HG02623 (cell line): ENCODE measurements around the gene HSPG2.

ENCODE experiments used
- ATAC-seq: cut with Tn5 transposase; IDR thresholded peaks from one replicate; pipeline ENCODE4 v1.9.1; 2021; ENCODE audit warnings: moderate library complexity; ENCODE audit not compliant: unreplicated experiment

The HSPG2 gene

GRCh38 chr1:21849909-21850576, 87.1 kb downstream of the HSPG2 start:
- ATAC-seq: no peak

GRCh38 chr1:21848524-21849174, 88.5 kb downstream of the HSPG2 start:
- no peak for ATAC-seq

DNA sequence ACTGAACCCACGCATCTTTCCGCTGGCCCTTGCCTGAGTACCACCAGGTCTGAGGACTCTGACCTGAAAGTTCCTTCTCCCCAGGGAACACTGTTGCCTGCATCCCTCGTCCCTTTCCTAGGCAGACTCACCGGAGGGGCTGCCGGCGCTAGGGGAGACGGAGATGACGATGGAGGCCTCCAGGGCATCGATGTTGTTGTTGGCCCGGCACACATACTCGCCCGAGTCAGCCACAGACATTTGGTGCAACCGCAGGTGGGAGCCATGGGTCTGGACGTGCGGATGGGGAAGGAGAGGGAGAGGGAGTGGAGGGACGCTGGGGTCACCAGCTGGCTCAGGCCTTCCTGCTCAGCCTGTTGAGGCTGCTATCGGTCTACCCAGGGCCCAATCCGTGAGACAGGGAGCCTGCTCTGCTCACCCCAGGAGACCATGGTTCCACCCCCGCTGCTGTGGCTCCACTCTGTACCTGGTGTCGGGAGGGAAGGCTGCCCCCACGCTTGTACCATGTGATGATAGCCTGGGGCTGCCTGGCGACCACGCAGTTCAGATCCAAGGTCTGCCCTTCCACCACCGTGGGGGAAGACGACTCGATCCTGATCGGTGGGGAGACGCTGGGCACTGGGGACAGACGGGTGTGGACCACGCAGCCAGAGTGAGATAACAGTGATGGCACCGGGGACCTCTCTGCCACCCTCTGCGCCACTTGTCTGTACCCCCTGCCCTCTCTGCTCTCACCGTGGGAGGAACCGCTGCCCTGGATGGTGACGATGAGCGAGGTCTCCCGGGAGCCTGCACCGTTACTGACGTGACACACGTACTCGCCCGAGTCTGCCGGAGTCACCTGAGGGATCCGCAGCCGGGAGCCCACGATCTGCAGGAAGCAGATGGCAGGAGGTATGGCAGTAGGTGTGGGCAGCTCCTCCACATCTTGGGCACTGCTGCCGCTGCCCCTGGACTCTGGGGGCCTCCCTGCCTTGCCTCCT, 89.6 kb downstream of the HSPG2 start:
- ATAC-seq: no peak

GRCh38 chr1:21845646-21846641, 91.2 kb downstream of the HSPG2 start:
- no peak for ATAC-seq

- no peak for ATAC-seq
Observed at GRCh38 chr1:21843996-21844395, 93.1 kb downstream of the HSPG2 start.

GRCh38 chr1:21843208-21843607, 93.9 kb downstream of the HSPG2 start:
- no peak for ATAC-seq

GRCh38 chr1:21842606-21843162, 94.4 kb downstream of the HSPG2 start:
- no peak for ATAC-seq

DNA sequence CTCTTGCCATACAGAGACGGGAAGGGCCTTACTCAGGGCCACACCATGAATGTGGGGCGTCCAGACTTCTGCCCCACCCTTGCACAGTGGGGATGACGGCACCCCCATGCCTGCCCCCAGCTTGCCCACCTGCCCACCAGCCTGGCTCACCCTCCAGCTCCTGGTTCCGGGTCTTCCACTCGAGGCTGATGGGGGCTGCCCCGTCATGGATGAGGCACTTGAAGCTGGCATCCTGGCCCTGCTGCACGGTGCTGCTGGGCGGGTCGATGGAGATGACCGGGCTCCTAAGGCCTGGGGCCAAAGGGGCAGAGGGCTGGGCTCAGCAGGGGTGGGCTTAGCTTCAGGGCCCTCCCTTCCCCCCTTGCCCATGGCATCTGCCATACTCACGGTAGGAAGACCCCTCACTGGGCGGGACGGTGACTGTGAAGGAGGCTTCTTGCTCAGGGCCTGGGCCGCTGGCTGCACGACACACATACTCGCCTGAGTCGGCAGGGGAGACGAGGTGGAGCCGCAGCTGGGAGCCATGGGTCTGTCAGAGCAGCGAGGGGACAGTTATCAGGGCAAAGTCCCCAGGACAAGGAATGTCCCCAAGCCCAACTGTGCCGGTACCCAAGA, 95.2 kb downstream of the HSPG2 start:
- ATAC-seq: no peak

GRCh38 chr1:21840981-21841380, 96.1 kb downstream of the HSPG2 start:
- ATAC-seq: no peak

- no peak for ATAC-seq
Observed at GRCh38 chr1:21839337-21840037, 97.6 kb downstream of the HSPG2 start.

- no peak for ATAC-seq
Observed at GRCh38 chr1:21838359-21839157, 98.6 kb downstream of the HSPG2 start.

- no peak for ATAC-seq
Observed at GRCh38 chr1:21837476-21837875, 99.6 kb downstream of the HSPG2 start.

DNA sequence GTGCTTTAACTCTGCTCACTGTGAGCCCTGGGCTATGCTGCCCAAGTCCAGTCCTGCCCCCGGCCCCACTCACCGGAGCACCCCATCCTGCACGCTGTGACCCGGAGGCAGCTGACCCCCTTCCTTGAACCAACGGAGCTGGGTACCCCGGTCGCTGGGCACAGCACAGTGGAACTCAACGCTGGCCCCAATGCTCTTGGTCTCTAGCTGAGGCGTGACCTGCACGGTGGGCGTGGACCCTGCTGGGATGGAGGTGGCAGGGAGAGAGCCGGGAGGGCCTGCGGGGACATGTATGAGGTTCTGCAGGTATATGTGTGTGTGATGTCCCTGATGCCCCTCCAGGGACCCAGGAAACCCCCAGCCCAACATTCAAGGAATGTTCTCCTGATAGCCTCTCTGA, 100.4 kb downstream of the HSPG2 start:
- ATAC-seq: no peak

DNA sequence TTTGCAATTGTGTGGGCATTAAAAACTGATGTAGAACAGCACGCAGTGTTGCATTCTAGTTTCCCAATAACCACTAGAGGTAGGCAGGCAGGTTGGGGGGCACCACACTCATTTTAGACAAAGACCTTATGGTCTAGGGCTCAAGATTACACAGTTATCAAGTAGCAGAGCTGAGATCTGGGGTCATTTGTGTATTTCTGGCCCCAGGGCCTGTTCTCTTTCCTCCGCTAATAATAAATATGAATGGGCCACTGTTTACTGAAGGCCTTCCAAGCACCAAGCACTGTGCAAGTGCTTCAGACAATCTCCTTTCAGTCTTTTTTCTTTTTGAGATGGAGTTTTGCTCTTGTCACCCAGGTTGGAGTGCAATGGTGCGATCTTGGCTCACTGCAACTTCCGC, 101.1 kb downstream of the HSPG2 start:
- no peak for ATAC-seq

- no peak for ATAC-seq
Observed at GRCh38 chr1:21834666-21835065, 102.4 kb downstream of the HSPG2 start.

DNA sequence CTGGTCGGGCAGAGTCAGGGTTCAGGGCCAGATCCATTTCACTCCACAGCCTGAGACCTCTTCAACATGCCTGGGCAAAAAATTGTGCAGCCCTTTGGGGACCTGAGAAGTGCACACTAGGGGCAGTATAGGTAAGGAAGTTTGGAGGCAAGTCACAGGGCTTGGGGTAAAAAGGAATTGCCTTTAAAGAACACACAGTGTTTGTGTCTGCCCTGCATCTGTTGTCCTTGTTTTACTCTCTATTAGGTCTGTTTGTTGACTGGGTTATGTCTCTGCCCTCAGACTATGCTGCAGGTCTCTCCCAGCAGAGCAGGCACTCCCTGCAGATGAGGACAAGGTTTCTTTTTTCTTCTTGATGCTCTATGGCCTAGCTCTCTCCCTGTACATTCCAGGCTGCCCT, 103.0 kb downstream of the HSPG2 start:
- no peak for ATAC-seq

- no peak for ATAC-seq
Observed at GRCh38 chr1:21833392-21833976, 103.6 kb downstream of the HSPG2 start.

- no peak for ATAC-seq
Observed at GRCh38 chr1:21831454-21831970, 105.6 kb downstream of the HSPG2 start.
